Activated T-cell treated with anti-CD3 and anti-CD28 coated beads for 4 hours (primary cell): ENCODE data around the gene INTS1.
A peak's percentile ranks its signal among the peaks of the same experiment; 100 is the strongest.

ENCODE experiments used
- DNase-seq: peaks from one replicate; pipeline ENCODE4 v3.0.0-alpha.2; 2020

Gene INTS1

DNA sequence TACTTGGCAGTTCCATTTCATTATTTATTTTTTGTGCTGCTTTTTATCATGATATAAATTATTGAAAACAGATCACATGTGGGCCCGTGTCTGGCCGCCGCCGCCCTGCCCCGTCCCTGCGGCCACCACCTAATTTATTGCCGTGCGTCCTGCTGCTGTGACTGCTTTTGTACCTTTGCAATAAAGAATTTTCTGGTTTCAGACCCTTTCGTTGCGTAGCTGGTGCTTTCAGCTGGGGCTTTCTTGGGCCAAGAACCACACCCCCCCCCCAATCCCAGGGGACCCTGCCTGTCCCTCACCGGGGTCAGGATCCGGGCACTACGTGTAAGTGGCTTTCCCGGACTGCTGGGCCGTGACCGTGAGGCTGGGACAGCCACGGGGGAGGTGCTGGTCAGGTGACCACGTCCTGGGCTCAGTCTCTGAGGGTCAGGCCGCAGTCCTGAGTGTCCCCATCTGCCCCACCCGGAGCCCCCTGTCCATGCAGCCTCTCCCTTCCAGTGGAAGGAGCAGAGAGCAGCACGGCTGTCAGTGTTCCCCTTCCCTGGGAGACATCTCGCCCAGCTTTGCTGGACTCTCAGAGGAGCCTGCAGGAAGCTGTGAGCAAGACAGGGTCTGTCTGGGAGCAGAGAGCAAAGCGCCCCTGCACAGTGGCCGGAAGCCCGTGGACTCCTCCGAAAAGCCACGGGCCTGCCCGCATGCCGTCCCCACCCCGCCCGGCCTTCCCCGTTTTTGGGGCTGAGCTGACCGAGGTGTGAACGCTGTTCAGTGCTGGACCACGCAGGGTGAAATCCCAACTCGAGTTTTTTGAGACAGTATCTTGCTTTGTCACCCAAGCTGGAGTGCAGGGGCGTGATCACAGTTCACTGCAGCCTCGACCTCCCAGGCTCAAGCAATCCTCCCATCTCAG is 38.9 kb upstream of the INTS1 start:
- DNase-seq, result no peak

DNA sequence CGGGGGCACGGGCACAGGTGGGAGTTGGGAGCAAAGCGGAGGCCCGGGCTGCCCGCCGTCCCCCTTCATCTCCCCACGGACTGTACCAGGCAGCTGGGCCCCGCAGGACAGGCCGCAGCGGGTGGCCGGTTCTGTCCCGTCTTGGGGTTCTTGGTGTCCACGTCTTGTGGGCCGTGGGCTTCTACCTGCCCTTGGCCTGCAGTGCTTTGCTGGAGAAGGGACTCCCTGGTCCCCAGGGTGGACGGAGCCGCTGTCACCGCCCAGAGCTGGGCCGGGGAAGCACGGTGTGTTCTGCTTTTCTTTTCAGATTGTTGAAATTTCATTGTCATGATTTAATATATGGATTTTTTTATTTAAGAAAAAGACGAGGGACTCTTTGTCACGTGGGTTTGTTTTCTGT is 38.1 kb upstream of the INTS1 start:
- no peak for DNase-seq

DNA sequence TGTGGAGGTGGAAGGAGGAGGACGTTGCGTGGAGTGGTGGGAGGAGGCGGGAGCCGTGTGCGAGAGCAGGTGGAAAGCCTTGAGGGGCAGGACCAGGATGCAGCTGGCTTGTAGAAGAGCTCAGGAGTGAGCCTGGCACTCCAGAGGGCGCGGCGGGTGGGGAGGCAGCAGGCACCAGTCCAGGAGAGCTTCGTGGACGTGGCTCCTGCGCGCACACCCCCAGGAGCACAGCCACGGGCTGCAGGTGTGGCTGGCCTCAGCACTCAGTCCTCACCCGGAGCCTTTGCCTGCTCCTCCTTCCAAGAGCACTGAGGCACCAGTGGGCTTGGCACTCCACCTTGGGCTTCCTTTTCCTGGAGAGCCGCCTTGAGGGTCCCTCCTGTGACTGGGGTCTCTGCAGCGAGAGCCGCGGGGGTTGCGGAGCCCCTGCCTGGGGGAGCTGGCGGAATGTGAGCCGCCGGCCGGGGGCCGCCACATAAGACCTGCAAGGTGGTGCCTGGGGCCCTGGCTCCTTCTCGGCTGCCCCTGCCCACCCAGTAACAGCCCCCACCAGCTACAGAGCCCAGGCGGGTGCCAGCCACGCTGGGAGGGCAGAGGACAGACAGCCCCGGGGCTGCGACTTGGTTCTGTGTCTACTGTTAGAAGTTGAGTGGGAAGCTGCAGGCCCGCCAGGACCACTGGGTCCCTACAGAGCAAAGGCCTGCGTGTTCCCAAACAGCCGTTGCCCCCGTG is 37.4 kb upstream of the INTS1 start:
- no peak for DNase-seq

DNA sequence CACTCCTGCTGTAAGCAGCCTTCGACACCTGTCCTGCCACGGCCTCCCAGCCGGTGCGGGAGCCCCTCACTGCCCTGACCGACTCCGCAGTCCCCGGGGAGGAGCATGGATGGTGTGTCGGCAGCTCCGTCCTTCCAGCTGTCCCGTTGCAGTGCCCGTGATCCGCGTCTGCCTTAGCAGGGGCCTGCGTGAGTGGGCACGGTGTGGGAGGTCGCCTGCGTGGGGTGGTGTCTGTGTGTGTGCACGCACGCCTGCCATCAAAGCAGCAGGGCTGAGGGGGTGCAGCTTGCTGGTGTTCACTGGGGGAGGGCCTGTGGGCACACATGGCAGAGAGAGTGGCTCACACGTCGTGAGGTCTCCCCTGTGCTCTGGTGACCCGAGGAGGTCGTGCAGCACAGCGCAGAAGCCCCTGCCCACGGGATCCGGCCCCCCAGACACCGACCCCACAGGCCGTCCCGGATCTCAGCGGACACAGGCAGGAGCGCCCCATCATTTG is 36.6 kb upstream of the INTS1 start:
- DNase-seq, result no peak

DNA sequence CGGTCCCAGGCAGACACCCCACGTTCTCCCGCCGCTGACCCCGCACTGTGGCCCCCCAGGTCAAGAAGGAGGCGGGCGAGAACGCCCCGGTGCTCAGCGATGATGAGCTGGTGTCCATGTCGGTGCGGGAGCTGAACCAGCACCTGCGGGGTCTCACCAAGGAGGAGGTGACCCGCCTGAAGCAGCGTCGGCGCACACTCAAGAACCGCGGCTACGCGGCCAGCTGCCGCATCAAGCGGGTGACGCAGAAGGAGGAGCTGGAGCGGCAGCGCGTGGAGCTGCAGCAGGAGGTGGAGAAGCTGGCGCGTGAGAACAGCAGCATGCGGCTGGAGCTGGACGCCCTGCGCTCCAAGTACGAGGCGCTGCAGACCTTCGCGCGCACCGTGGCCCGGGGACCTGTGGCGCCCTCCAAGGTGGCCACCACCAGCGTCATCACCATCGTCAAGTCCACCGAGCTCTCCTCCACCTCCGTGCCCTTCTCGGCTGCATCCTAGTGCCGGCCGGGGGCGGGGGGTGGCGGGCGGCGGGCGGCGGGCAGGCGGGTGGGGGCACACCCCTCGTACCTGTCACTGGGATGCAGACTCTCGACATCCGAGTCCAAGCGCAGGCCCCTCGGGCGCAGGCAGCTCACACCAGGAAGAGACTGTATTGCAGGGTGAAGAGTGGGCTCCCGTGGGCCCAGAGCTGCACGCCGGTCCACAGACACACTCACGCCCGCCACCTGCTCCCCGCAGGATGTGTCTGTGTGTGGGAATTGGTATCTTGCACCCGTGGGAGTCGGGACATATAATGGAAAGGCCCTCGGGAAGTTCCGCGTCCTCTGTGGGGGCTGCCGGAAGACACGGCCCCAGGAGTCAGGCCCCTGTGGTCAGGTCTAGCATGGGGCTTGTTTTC is 35.9 kb upstream of the INTS1 start:
- no peak for DNase-seq

DNA sequence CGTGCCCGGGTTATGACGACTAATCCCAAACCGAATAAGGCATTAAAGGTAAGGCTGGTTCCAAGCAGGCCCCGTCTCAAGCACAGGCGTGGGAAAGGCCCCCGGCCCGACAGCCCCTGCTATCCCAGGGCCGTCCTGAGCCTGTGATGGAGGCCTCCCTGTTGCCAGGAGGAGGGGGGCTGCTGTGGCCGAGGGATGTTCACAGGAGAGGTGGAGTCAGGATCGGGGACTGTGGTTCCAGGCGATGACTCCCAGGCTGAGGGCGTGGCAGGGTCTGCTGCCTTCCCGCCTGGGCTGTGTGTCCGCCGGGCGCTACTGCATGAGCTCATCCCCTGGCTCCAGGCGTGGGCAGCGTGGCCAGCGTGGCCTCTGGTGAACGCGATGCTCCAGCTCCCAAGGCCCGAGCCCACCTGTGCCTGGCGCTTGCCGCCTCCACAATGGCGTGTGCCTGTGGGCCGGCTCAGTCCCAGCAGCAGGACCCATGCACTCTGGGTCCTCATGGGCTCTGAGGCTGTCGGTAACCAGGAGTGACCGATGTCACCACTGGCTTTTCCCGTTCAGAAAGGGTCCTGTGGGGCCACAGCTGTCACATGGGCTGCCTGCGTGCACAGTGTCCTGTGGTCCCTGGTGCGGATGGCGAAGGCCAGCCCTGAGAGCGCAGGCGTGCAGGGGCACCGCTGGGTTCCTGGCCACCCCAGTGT is 35.1 kb upstream of the INTS1 start:
- DNase-seq, result no peak

DNA sequence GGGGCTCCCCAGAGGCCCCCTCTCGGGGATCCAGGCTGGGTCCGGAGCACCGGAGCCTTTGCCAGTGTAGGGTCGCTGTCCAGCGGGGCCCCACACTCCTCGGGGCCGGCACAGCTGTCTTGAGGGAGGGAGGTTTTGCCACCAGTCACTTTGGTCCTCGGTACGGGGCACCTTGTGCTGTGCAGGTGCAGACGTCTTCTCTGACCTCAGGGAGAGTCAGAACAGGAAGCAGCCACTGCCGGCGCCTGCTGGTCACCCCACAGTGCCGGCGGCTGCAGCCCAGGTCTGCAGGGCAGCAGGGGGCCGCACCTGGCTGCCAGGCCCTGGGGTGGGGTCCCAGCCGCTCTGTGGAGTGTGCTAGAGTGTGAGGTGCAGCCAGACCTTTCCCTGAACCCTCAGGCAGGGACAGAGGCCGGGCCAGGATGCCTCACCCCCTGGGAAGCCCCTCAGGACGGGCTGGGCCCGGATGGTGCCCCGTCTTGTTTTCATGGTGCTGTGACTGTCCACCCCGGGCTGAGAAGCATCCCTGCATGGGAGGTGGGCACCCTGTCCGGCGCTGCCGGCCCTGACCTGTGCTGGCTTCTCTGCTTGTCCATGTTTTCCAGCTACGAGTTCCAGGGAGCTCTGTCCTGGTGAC is 34.5 kb upstream of the INTS1 start:
- DNase-seq, result no peak

DNA sequence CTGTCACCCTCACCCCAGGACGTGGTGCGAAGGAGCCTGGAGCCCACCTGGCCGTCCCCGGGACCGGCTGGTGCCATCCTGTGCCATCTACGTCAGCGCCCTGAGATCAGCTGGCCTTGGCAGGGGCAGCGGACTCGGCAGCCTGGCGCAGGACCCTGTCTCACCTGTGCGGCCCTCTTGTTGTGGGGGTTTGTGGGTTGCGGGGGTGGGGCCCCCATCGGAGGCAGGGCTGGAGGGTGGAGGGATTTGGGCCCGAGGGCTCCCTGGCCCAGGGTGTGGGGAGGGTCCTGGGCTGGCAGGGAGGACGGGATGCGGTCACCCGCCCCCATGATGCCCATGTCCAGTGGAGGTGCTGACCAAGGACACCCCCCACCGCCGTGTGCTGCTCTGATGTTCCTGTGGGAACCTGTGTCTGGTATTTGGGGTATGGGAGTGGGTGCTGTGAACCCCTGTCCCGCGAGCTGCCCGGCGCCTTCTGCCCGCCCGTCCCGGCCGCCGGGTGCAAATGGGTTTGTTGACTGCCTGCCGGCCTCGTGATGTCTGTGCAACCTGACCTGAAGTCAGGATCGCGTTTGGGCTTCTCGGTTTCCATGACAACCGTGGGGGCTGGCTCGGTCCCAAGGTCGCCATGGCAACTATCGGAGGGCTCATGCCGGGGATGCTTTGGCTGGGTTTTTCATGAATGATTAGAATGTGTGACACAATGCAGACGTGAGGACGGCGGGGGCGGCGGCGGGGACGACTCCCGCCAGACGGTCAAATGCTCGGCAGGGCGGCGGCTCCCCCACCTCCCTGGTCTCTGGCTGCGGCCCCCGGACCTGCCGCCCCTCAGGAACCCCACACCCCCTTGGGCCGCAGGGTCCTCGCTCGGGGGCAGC is 33.6 kb upstream of the INTS1 start:
- no peak for DNase-seq

DNA sequence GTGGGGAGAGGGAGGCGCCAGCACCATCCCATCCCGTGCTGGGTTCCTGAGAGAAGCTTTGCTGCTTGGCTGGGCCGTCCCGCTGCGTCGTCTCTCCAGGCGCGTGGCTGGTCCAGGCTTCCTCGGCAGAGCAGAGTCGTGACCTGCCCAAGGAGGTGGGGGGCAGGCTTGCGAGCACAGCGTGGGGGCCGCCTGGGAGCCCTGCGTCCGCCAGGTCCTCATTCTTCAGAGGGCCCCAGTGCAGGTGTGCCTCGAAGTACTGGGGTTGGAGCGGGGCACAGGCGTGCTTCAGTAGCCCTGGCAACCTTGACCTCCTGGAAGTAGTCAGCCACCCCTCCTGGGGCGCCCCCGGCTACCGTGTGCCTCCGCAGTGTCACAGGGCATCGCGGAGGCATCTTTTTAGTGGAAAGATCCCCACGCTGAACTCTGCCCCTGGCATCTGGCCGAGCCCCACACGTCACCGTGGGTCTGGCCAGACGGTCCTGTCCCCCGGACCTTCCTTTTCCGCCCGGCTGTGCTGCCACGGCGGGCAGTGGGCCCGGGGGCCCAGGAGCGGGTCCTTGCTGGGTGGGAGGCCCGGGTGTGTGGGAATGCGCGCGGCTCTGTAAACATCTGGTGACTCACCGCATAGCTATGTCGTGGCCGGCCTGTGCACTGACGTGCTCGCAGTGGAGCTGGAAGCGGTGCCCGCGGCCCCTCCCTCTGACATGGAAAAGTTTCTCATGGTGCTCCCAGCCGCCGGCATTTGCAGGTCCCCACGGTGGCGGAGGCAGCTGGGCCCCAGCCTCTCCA is 32.8 kb upstream of the INTS1 start:
- no peak for DNase-seq

DNA sequence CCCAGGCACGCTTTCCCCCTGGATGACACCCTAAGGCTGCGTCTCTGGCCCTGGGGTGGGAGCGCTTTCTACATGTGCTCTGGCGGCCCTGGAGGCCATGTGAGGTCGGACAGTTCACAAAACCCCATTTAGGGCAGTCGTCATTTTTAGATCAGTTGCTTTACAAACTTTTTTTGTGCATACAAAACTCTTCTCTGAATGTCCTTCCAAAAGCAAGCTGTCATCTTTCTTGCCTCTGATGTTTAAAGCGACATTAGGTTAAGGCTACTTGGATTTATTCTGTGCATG is 32.2 kb upstream of the INTS1 start:
- no peak for DNase-seq

DNA sequence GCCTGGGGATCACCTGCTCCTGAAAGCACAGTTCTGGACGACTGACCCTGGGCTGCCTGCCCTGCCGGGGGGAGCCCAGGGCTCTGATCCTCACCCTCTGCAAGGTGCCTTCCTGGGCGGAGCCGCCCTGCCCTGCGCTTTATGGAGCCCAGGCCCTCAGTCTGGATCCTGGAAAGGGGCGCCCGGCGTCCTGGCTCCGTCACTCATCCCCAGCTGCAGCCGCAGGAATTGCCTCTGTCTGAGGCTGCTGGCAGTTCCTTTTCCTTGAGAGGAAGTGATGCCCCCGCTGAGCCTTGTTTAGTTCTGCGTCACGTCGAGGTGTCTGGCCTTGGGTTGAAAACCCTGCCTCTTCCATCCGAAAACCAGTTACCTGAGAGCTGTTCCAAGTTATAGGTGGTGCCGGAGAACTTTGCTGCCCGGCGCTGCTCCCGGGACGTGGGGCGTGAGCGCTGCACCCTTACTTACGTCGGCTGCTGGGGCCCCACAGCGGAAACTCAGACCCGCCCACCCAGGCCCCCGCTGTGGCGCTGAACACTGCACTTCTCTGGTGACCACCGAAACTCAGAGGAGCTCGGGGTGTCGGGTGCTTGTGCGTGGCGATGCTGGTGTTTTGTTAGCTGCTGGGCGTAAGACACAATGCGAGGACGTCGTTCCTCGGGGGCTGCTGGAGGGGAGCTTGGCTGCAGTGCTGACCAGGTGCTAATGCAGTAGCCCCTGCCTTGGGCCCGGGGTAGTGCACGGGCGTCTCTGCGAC is 31.7 kb upstream of the INTS1 start:
- no peak for DNase-seq

DNA sequence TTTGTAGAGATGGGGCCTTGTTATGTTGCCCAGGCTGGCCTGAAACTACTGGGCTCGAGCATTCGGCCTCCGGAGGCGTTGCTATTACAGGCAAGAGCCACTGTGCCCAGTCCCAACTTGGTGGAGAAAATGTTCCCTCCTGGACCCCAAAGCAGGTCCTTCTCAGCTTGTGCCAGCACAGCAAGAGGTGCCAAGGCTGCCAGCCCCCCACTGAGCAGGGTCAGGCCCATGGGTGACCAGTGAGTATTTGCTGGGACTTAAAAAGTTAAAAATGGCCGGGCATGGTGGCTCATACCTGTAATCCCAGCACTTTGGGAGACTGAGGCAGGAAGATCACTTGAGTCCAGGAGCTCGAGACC is 30.9 kb upstream of the INTS1 start:
- DNase-seq, result no peak

DNA sequence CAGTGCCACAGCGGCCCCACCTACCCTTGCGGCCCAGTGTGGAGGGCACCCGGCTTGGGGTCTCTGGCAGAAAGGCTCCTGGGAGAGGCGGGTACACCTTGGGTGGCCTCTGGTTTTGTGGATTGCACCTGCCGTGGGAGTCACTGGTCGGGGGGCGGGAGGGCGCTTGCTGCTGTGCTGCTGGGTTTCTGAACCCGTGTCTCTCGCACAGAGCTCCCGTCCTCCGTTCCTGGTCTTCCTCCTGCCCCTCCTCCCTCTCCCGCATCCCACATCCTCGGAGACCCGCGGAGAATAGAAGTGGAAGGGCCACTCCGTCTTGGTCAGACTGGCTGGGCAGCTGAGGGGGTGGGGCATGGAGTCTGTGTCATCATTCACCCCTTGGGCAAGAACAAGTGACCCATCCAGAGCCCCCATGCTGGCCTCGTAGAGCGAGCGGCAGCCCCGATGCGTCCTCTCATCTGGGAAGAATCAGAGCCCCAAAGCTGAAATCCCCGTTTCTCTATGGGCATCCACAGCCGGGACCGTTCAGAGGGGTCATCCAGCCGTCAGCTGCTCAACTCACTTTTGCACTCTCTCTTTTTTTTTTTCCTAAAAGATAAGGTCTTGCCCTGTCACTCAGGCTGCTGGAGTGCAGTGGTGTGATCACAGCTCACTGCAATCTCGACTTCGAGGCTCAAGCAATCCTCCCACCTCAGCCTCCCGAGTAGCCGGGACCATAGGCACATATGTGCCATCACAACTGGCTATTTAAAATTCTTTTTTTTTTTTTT is 30.3 kb upstream of the INTS1 start:
- DNase-seq, result no peak

DNA sequence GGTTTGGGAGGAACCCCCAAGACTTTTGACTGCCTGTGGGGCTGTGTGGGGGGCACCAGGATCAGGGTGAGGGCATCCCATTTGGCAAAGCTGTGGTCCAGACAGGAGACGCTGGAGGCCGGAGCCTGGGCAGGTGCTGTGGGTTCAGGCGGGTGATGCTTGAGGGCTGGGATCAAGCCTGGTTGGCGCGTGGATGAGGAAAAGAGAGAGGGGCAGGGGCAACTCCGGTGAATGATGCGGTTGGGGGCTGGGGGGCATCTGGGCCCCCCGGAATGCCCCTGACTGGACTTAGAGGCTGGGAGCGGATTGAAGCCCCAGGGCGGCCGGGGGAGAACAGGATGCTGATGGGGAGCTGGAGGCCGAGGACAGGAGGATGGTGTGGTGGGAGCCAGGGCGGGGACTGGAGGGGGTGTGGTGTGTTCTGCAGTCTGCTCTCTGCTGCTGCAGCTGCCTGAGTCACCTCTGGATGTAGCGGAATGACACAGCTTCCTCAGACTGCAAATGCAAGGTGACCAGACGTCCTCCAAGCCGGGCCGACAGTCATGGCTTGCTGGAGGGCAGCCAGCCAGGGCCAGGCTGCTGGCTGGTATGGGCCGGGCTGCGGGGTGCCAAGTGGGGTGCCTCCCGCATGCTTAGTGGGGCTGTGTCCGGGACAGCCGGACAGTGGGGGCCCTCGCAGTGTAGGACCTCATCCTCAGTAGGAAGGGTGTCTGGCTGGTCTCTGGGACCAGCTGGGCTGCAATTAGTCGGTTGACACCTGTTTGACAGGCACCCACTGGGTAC is 29.5 kb upstream of the INTS1 start:
- no peak for DNase-seq

DNA sequence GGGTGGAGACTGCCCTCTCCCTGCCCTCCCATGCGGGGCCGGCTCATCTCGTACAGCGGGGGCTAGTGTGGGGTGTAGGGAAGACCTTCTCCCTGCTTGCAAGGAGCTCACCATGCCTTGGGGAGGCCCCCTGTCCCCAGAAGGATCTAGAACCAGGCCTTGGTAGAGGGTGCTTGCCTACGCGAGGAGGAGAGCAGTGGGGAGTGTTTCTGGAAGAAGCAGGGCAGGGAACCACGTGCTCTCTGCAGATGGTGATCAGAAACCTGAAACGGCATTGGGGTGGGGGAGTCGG is 29.0 kb upstream of the INTS1 start:
- no peak for DNase-seq

DNA sequence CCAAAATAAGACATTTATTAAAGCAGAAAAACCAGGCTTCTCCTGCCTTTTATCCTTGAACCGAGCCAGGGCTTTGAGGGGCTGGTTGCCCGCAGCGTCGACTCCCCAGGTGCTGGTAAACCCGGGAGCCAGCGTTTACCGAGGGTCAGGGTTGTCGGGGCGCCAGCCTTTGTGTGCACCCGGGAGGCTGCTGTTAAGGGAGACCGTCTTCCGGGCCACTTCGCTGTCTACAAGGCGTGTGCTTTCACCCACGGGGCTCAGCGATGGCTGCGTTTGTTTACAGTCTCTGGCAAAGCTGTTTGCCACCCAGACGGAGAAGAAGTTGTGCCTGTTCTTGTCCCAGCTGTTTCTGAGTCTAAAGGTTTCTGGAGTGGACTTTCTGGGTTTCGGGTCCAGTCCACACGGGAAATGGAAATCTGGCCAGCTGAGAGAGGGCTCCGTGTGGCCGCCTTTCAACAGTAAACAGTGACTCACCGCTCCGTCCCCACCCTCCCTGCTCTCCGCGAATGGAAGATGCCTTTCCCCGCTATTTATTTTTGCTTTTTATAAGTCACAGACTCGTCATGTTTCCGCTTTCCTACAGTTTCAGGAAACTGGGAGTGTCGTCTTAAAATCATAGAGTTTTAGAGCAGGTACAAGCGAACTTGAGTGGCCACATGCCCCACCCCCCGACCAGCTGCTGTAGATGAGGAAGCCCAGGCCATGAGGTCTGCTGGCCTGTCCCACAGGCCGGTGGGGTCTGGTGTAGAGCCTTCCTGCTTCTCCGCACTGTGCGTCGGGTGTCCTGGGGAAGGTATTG is 28.5 kb upstream of the INTS1 start:
- peak; percentile 53 for DNase-seq

DNA sequence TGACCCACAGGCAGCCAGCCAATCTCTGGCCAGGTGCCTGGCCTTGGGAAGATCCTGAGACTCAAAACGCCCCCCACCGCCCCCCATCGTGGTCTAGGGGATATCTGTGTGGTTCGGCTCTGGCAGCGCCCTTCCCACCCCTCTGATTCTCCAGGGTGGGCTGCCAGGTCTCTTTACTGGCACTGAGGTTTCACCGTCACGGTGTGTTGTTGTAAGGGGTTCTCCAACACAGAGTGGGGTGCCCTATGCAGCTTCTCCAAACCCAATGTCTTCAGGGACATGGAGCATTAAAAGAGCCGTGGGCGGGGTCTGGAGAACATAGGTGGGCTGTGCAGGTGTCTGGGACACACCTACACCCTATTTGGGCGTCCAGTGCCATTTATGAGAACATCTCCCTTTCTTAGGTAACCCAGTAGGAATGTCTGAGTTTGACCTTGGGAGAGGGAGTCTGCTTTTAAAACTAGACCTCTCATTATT is 27.8 kb upstream of the INTS1 start:
- no peak for DNase-seq
